ENCODE measurements around the gene TAF10.

The TAF10 gene

GRCh38 chr11:6652182-6652581, 40.2 kb upstream of the TAF10 start:
- DNase-seq, result no peak
- Histone ChIP-seq H3K9me3 (ENCODE audit: severe bottlenecking) (no peaks in the 10 kb centered on the region), H3K36me3 (peaks cover 13% of the 10 kb centered on the region), H3K27me3 (ENCODE audit: insufficient read depth, low read depth, severe bottlenecking) (no peaks in the 10 kb centered on the region), H3K27ac (no peak overlapping the region), H3K4me3 (ENCODE audit: low read depth, low read length) (no peak overlapping the region)
- TF ChIP-seq, protein P1, sequence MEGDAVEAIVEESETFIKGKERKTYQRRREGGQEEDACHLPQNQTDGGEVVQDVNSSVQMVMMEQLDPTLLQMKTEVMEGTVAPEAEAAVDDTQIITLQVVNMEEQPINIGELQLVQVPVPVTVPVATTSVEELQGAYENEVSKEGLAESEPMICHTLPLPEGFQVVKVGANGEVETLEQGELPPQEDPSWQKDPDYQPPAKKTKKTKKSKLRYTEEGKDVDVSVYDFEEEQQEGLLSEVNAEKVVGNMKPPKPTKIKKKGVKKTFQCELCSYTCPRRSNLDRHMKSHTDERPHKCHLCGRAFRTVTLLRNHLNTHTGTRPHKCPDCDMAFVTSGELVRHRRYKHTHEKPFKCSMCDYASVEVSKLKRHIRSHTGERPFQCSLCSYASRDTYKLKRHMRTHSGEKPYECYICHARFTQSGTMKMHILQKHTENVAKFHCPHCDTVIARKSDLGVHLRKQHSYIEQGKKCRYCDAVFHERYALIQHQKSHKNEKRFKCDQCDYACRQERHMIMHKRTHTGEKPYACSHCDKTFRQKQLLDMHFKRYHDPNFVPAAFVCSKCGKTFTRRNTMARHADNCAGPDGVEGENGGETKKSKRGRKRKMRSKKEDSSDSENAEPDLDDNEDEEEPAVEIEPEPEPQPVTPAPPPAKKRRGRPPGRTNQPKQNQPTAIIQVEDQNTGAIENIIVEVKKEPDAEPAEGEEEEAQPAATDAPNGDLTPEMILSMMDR (IDR thresholded peaks at IDR 0.05; ENCODE audit: low read depth, low read length), result no peak

DNA sequence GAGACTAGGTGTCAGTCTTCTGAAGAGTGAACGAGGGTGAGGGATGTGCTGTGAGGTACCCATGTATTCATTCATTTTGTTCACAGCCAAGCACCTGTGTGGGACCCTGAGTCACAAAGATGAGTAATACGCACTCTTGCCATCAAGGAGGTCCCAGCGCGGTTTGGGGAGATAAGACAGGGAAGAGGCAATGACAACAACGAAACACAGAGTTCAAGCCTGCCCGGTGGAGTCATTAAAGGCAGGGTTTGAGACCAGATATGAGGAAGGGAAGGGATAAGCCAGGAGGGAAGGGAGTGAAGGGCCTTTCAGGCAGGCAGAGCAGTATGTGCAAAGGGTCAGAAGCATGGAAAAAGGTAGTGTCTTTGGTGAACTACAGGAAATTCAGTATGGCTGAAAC, 39.0 kb upstream of the TAF10 start:
- Histone ChIP-seq H3K27ac (no peak overlapping the region), H3K9me3 (ENCODE audit: severe bottlenecking) (no peaks in the 10 kb centered on the region), H3K4me3 (ENCODE audit: low read depth, low read length) (no peak overlapping the region), H3K36me3 (peaks cover 13% of the 10 kb centered on the region), H3K27me3 (ENCODE audit: insufficient read depth, low read depth, severe bottlenecking) (no peaks in the 10 kb centered on the region)
- DNase-seq, result no peak
- TF ChIP-seq, protein P1 (IDR thresholded peaks at IDR 0.05; ENCODE audit: low read depth, low read length), result no peak

DNA sequence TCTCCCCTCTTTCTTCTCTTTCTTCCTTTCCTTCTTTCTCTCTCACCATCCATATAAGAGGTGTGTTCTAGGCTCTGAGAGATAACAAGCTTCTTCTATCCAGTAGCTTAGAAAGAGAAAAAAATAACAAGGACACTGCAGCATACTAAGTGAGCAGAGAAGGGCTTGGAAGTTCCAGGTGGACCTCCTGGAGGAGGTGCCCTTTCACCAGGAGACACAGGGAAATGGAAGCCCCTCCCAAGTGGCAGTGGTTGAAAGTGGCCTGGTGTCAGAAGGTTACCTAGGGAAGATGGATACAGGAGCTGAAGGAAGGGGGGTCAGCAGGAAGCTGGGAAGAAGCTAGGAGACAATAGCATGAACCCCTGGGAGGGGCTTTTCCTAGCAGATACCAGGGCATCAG, 38.1 kb upstream of the TAF10 start:
- H3K4me3 ChIP-seq (ENCODE audit: low read depth, low read length), result no peak overlapping the region
- TF ChIP-seq, protein P1 (IDR thresholded peaks at IDR 0.05; ENCODE audit: low read depth, low read length), result no peak
- H3K9me3 ChIP-seq (ENCODE audit: severe bottlenecking), result no peaks in the 10 kb centered on the region
- H3K27me3 ChIP-seq (ENCODE audit: insufficient read depth, low read depth, severe bottlenecking), result no peaks in the 10 kb centered on the region
- peaks cover 13% of the 10 kb centered on the region for H3K36me3 ChIP-seq
- DNase-seq, result no peak
- H3K27ac ChIP-seq, result no peak overlapping the region

- Histone ChIP-seq H3K9me3 (ENCODE audit: severe bottlenecking) (no peaks in the 10 kb centered on the region), H3K27me3 (ENCODE audit: insufficient read depth, low read depth, severe bottlenecking) (no peaks in the 10 kb centered on the region), H3K4me3 (ENCODE audit: low read depth, low read length) (no peak overlapping the region), H3K36me3 (peaks cover 8% of the 10 kb centered on the region), H3K27ac (no peak overlapping the region)
- no peak for DNase-seq
- TF ChIP-seq, protein P1 (IDR thresholded peaks at IDR 0.05; ENCODE audit: low read depth, low read length), result no peak
These were observed 36.5 kb upstream of the TAF10 start for GRCh38 chr11:6648501-6648900.

DNA sequence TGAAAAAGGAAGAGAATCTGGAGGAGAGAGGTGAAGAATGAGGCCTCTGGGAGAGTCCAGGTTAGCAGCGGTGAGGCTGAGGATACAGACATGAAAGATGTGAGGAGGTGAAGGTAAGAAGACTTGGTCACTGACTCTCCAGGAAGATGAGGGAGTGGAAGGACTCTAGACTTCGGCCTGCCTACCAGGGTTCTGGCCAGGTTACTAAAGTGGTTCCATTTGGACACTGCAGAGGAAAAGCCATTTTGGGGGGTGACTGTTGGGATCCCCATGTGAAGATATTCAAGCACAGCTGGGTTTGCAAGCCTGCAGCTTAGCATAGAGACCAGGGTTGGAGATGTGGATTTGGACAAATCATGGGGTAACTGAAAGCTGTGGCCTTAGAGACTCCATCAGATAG, 35.8 kb upstream of the TAF10 start:
- Histone ChIP-seq H3K4me3 (ENCODE audit: low read depth, low read length) (no peak overlapping the region), H3K27ac (no peak overlapping the region), H3K27me3 (ENCODE audit: insufficient read depth, low read depth, severe bottlenecking) (no peaks in the 10 kb centered on the region), H3K9me3 (ENCODE audit: severe bottlenecking) (no peaks in the 10 kb centered on the region), H3K36me3 (peaks cover 8% of the 10 kb centered on the region)
- no peak for DNase-seq
- TF ChIP-seq, protein P1 (IDR thresholded peaks at IDR 0.05; ENCODE audit: low read depth, low read length), result no peak

- H3K27me3 ChIP-seq (ENCODE audit: insufficient read depth, low read depth, severe bottlenecking), result no peaks in the 10 kb centered on the region
- TF ChIP-seq, protein P1 (IDR thresholded peaks at IDR 0.05; ENCODE audit: low read depth, low read length), result no peak
- no peak for DNase-seq
- H3K27ac ChIP-seq, result no peak overlapping the region
- no peaks in the 10 kb centered on the region for H3K9me3 ChIP-seq (ENCODE audit: severe bottlenecking)
- no peak overlapping the region for H3K4me3 ChIP-seq (ENCODE audit: low read depth, low read length)
- peaks cover 8% of the 10 kb centered on the region for H3K36me3 ChIP-seq
These were observed 35.1 kb upstream of the TAF10 start for GRCh38 chr11:6646918-6647679.

Data from WERI-Rb-1 (cell line).